Heart right ventricle (tissue), 16 donors: ENCODE measurements around the gene CRB2. TPM values are rescaled to one million over a fixed set of nuclear protein-coding genes. Genes with fewer than 3 reads are reported as not detected.

Experiments used
- ATAC-seq, 8 donors: fragments of 200-7000 bp; cut with Tn5 transposase; one replicate each; pipeline ENCODE4 v1.9.1; 2020; ENCODE audit warnings: mild to moderate bottlenecking in 8 of 8, moderate library complexity in 8 of 8, moderate number of reproducible peaks in 1 of 8
- DNase-seq, 2 donors: peaks; one replicate each; pipeline ENCODE4 v3.0.0-alpha.2; 2020
- H3K27ac ChIP-seq, 10 donors: fragments of 200-600 bp; sonication (generic) in 2 of 10; one replicate each; pipeline versions ENCODE4 v1.5.0 to v1.8.0; 2020 to 2022; ENCODE audit warnings: mild to moderate bottlenecking in 3 of 10
- H3K27me3 ChIP-seq, 7 donors: fragments of 200-600 bp; one replicate each; pipeline ENCODE4 v1.8.0; 2021 to 2022; ENCODE audit warnings: mild to moderate bottlenecking in 2 of 7
- H3K36me3 ChIP-seq, 9 donors: fragments of 200-600 bp; sonication (generic) in 1 of 9; one replicate each; pipeline versions ENCODE4 v1.5.0 to v1.8.0; 2020 to 2022; ENCODE audit warnings: mild to moderate bottlenecking in 2 of 9
- H3K4me1 ChIP-seq, 9 donors: fragments of 200-600 bp; sonication (generic) in 1 of 9; one replicate each; pipeline versions ENCODE4 v1.5.0 to v1.8.0; 2020 to 2022; ENCODE audit warnings: mild to moderate bottlenecking in 4 of 9
- H3K4me3 ChIP-seq, 10 donors: fragments of 200-600 bp; sonication (generic) in 2 of 10; one replicate each; pipeline versions ENCODE4 v1.5.0 to v1.8.0; 2020 to 2022; ENCODE audit warnings: mild to moderate bottlenecking in 7 of 10, moderate library complexity in 2 of 10
- H3K9me3 ChIP-seq, 11 donors: fragments of 200-600 bp in 10 of 11; sonication (generic) in 2 of 11; one replicate each; pipeline versions ENCODE4 v1.5.0 to v1.8.0; 2013 to 2022; ENCODE audit warnings: mild to moderate bottlenecking in 2 of 11, control low read depth in 1 of 11, moderate library complexity in 1 of 11
- CTCF ChIP-seq, 9 donors: fragments of 200-600 bp; sonication (generic) in 2 of 9; IDR thresholded peaks; one replicate each; pipeline versions ENCODE4 v1.5.0 to v1.8.0; 2021 to 2022; ENCODE audit warnings: antibody characterized with exemption in 9 of 9, mild to moderate bottlenecking in 5 of 9, moderate library complexity in 1 of 9
- WGBS, 2 donors: extraction: QIAGEN DNeasy Blood & Tissue Kit; methylation state at CpG; one replicate each; pipeline ENCODE4 v1.1.7; 2013; ENCODE audit warnings: inconsistent platforms in 1 of 2; 5-methylcytosine and 5-hydroxymethylcytosine counted together
- intact Hi-C, 10 donors: fragments of 100-400 bp; cut with DNase I; formaldehyde crosslinking; loops; one replicate each; pipeline versions ENCODE4 v1.11.1 to v1.14.2; 2022
- polyA plus RNA-seq, 2 donors: library from polyadenylated mRNA; stranded (reverse); fragments of 200-250 nt; gene quantifications; one replicate each; pipeline ENCODE4 v1.2.3, GENCODE V29; 2013
- total RNA-seq, 10 donors: library from RNA; stranded (reverse); fragmentation: NEBNext Ultra II Directional in 3 of 10; extraction: Animal tissue kit (Norgen Biotek cat#: 25700) in 3 of 10; gene quantifications; one replicate each; pipeline versions ENCODE4 v1.2.1 to v1.2.4, GENCODE V29; 2021 to 2023
- donor health status: Arrhythmogenic right ventricular cardiomyopathy.
- donor health status: ischemic (EF 13 %, LVEDD 7.1; RV severe dilation, severe dysfunction).
- donor health status: healthy with polysubstance abuse.
- donor health status: DM: no; HTN: yes; CAD: no.
- donor health status: DM: no; HTN: no; CAD: no.
- donor health status: ischemic (EF 25% LVEDD 6.9; RV normal size, moderate dysfunction).
- donor health status: ischemic (EF 25% LVEDD 5.7; RV mildly dilated, moderate dysfunction).
- donor health status: healthy.
- donor health status: DM: yes; HTN: yes; CAD: no.
- donor health status: Ischemic cardiomyopathy.
- donor health status: ischemic (EF 35%, LVEDD 5.7; RV mildly dilated, moderate dysfunction).
- donor health status: nonischemic (EF 11% LVEDD 7.7; RV severe dilation, severe dysfunction).
- donor health status: DM: yes; HTN: yes; CAD: no.
- donor health status: PGD.
- donor health status: ischemic (EF 29% LVEDD 5.4; RV normal size, mild dysfunction).
- donor health status: nonischemic (EF 23%, LVEDD 6.1; RV moderate dilation, normal function).

Gene CRB2
- total and polyA plus RNA-seq, 12 donors: 0.01 to 0.24 (median 0.09) TPM; not detected in 9

- Histone ChIP-seq H3K9me3 (no peaks in the 10 kb centered on the region), H3K27me3 (no peaks in the 10 kb centered on the region), H3K4me3 (no peak overlapping the region), H3K36me3 (peaks cover 0 to 30% (median 0%) of the 10 kb centered on the region in 9 donors), H3K4me1 (no peaks in the 10 kb centered on the region), H3K27ac (no peak overlapping the region)
- WGBS, 2 donors: 96 to 97% methylated on average over 7 of the region's 7 CpGs
- intact Hi-C loops: no loop called here
- no peak for DNase-seq
- no peak for ATAC-seq
- TF ChIP-seq CTCF (IDR thresholded peaks at IDR 0.05): no peak
Observed at GRCh38 chr9:123414204-123414603, 58.2 kb downstream of the CRB2 start.

GRCh38 chr9:123414936-123415930 lies 59.2 kb downstream of the CRB2 start:
- H3K4me1 ChIP-seq: no peaks in the 10 kb centered on the region
- H3K4me3 ChIP-seq: no peak overlapping the region
- TF ChIP-seq CTCF (IDR thresholded peaks at IDR 0.05): no peak
- no peaks in the 10 kb centered on the region for H3K9me3 ChIP-seq
- DNase-seq: no peak
- ATAC-seq: no peak
- peaks cover 0 to 40% (median 4%) of the 10 kb centered on the region in 9 donors for H3K36me3 ChIP-seq
- 87 to 89% methylated on average over 23 of the region's 23 CpGs for WGBS, 2 donors
- H3K27ac ChIP-seq: no peak overlapping the region
- no peaks in the 10 kb centered on the region for H3K27me3 ChIP-seq
- intact Hi-C loops: no loop called here

- intact Hi-C loops: no loop called here
- no peak for ATAC-seq
- Histone ChIP-seq H3K27ac (no peak overlapping the region), H3K9me3 (no peaks in the 10 kb centered on the region), H3K4me1 (no peaks in the 10 kb centered on the region), H3K36me3 (peaks cover 0 to 45% (median 4%) of the 10 kb centered on the region in 9 donors), H3K4me3 (no peak overlapping the region), H3K27me3 (no peaks in the 10 kb centered on the region)
- TF ChIP-seq CTCF (IDR thresholded peaks at IDR 0.05): no peak
- WGBS, 2 donors: 90 to 94% methylated on average over 8 of the region's 8 CpGs
- no peak for DNase-seq
Observed at GRCh38 chr9:123416176-123416575, 60.2 kb downstream of the CRB2 start.

- Histone ChIP-seq H3K27me3 (no peaks in the 10 kb centered on the region), H3K4me3 (no peak overlapping the region), H3K9me3 (no peaks in the 10 kb centered on the region), H3K4me1 (no peaks in the 10 kb centered on the region), H3K36me3 (peaks cover 0 to 54% (median 4%) of the 10 kb centered on the region in 9 donors), H3K27ac (no peak overlapping the region)
- DNase-seq (no peak), ATAC-seq (no peak)
- WGBS, 2 donors: 97% methylated on average over 5 of the region's 5 CpGs
- intact Hi-C loops: no loop called here
- no peak for TF ChIP-seq CTCF (IDR thresholded peaks at IDR 0.05)
Observed at GRCh38 chr9:123417289-123418051, 61.5 kb downstream of the CRB2 start.
